Ishikawa (cell line): ENCODE measurements around the gene PCYT1A.

Source experiments
- CREB1 ChIP-seq: IDR thresholded peaks from 2 replicates; pipeline ENCODE4 v1.6.1; 2012; ENCODE audit warnings: low read depth
- FOXM1 ChIP-seq: IDR thresholded peaks from 2 replicates; pipeline ENCODE4 v1.6.1; 2012; ENCODE audit warnings: low read depth, borderline replicate concordance
- MAX ChIP-seq: IDR thresholded peaks from 2 replicates; pipeline ENCODE4 v1.6.1; 2012
- TAF1 ChIP-seq: IDR thresholded peaks from 2 replicates; pipeline ENCODE4 v1.6.1; 2012; ENCODE audit warnings: low read depth, mild to moderate bottlenecking
- TEAD4 ChIP-seq: IDR thresholded peaks from 2 replicates; pipeline ENCODE4 v1.6.1; 2012
- ZBTB7A ChIP-seq: IDR thresholded peaks from 2 replicates; pipeline ENCODE4 v1.6.1; 2012; ENCODE audit warnings: low read depth

- TF ChIP-seq TAF1 (no peak), CREB1 (no peak), FOXM1 (no peak), MAX (no peak), ZBTB7A (no peak), TEAD4 (no peak)
Observed at GRCh38 chr3:196186651-196187573, 100.6 kb downstream of the PCYT1A start.
